HepG2 (cell line): Measurements from ENCODE around the gene POLR1D. TPM values are rescaled to one million over a fixed set of nuclear protein-coding genes. Genes with fewer than 3 reads are reported as not detected.

Experiments
- ATF2 ChIP-seq: sonication (generic); formaldehyde crosslinking; IDR thresholded peaks from 2 replicates; pipeline ENCODE4 v1.4.0; 2020; ENCODE audit warnings: missing genetic modification reagents
- ATRX ChIP-seq: sonication (generic); formaldehyde crosslinking; IDR thresholded peaks from 2 replicates; pipeline ENCODE4 v1.4.0; 2020; ENCODE audit warnings: missing genetic modification reagents, borderline replicate concordance
- DPF2 ChIP-seq: sonication (generic); formaldehyde crosslinking; IDR thresholded peaks from 2 replicates; pipeline ENCODE4 v1.4.0; 2020; ENCODE audit warnings: mild to moderate bottlenecking, low read depth, missing genetic modification reagents, borderline replicate concordance
- NFE2L1 ChIP-seq: sonication (generic); formaldehyde crosslinking; IDR thresholded peaks from 2 replicates; pipeline ENCODE4 v1.4.0; 2020; ENCODE audit warnings: missing genetic modification reagents, mild to moderate bottlenecking, borderline replicate concordance
- NONO ChIP-seq, 2 experiments: fragments of 450-650 bp in 1 of 2; sonication (generic) in 1 of 2; formaldehyde crosslinking in 1 of 2; IDR thresholded peaks in 1 of 2; conservative IDR thresholded peaks in 1 of 2; 2 replicates each; pipeline versions ENCODE4 v1.6.1 to v1.8.0; 2017 to 2022; ENCODE audit warnings: mild to moderate bottlenecking in 1 of 2, missing genetic modification reagents in 1 of 2, moderate library complexity in 1 of 2
- SIX1 ChIP-seq: sonication (generic); formaldehyde crosslinking; IDR thresholded peaks from 2 replicates; pipeline ENCODE4 v1.4.0; 2020; ENCODE audit warnings: missing genetic modification reagents, borderline replicate concordance
- SOX13 ChIP-seq, 3 experiments: fragments of 450-650 bp in 1 of 3; sonication (generic) in 1 of 3; formaldehyde crosslinking in 1 of 3; IDR thresholded peaks in 2 of 3; conservative IDR thresholded peaks in 1 of 3; 2 replicates each; pipeline versions ENCODE4 v1.5.0 to v1.6.1; 2016 to 2020; ENCODE audit warnings: antibody characterized with exemption in 1 of 3, mild to moderate bottlenecking in 1 of 3, missing compliant biosample characterization in 1 of 3, missing genetic modification reagents in 1 of 3, moderate library complexity in 1 of 3
- ZFP62 ChIP-seq: sonication (generic); formaldehyde crosslinking; IDR thresholded peaks from 2 replicates; pipeline ENCODE4 v1.4.0; 2020; ENCODE audit warnings: missing genetic modification reagents
- ZZZ3 ChIP-seq: sonication (generic); formaldehyde crosslinking; IDR thresholded peaks from 2 replicates; pipeline ENCODE4 v1.4.0; 2020; ENCODE audit warnings: missing genetic modification reagents, mild to moderate bottlenecking, borderline replicate concordance
- polyA plus RNA-seq, 8 experiments: library from polyadenylated mRNA; depleted of rRNA in 3 of 8; stranded (reverse) in 7 of 8; unstranded in 1 of 8; fragments of >200 nt; fragmentation: Illumina TruSeq in 4 of 8; extraction: Trizol in 4 of 8; gene quantifications; 2 replicates each; pipeline versions ENCODE4 v1.2.1 to v1.2.3, GENCODE V29; 2011 to 2016; ENCODE audit warnings: low read depth in 4 of 8, missing spikeins in 1 of 8, mixed read lengths in 1 of 8; ENCODE audit not compliant: insufficient read depth in 1 of 8
- total RNA-seq, 5 experiments: library from RNA; depleted of rRNA; stranded (reverse); fragments of >200 nt; fragmentation: Illumina TruSeq; extraction: Trizol; gene quantifications; 2 replicates each; pipeline ENCODE4 v1.2.3, GENCODE V29; 2016; ENCODE audit warnings: low read depth in 1 of 5
- TF ChIP-seq, protein P1 (sequence below): sonication (generic); formaldehyde crosslinking; IDR thresholded peaks from 2 replicates; pipeline ENCODE4 v1.4.0; 2020; ENCODE audit warnings: missing genetic modification reagents; ENCODE audit errors: not compliant biosample characterization
- TF ChIP-seq, protein P2 (sequence below): sonication (generic); formaldehyde crosslinking; IDR thresholded peaks from 2 replicates; pipeline ENCODE4 v1.4.0; 2020; ENCODE audit warnings: mild to moderate bottlenecking, missing genetic modification reagents
- TF ChIP-seq, protein P3 (sequence below): IDR thresholded peaks from 2 replicates; pipeline ENCODE4 v1.4.0; 2020; ENCODE audit warnings: mild to moderate bottlenecking, missing genetic modification reagents
- TF ChIP-seq, protein P4 (sequence below), 2 experiments: sonication (generic) in 1 of 2; formaldehyde crosslinking in 1 of 2; IDR thresholded peaks; 2 replicates each; pipeline versions ENCODE4 v1.6.1 to v1.9.0; 2014 to 2022; ENCODE audit warnings: antibody characterized with exemption in 1 of 2, borderline replicate concordance in 1 of 2, inconsistent platforms in 1 of 2, low read depth in 1 of 2, missing genetic modification reagents in 1 of 2

The POLR1D gene
- total and polyA plus RNA-seq, 2 of the 13 experiments (the other 11 are each of a cell fraction or from before 2014, with no cell fraction given): 183 to 490 TPM

DNA sequence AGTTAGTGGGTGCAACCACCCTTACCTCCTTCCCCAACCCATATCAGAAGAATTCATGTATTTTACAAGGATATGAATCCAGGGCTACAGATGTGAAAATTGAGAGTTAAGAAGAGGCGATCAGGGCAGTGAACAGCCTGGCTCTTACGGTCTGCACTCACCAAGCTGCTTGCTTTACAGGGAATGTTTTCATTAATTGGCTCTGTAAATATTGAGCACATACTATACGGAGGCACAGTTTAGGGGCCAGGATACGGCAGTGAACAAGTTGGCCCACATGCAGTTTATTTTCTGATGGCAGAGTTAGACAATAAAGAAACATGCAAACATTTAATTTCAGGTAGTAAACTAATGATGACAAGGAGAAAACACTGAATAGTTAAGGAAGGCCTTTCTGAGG lies 6.4 kb downstream of the POLR1D start (continued):
- no peak for TF ChIP-seq SOX13 (IDR thresholded peaks at IDR 0.05)
- TF ChIP-seq SOX13 (CRISPR knock-in tag; conservative IDR thresholded peaks at IDR 0.05 in 1 of 2, IDR thresholded peaks at IDR 0.05 in 1 of 2): 0 out of 4 replicates have a peak, but pooled peaks of 1 of the 2 experiments have one; percentile 13
- TF ChIP-seq, protein P1, sequence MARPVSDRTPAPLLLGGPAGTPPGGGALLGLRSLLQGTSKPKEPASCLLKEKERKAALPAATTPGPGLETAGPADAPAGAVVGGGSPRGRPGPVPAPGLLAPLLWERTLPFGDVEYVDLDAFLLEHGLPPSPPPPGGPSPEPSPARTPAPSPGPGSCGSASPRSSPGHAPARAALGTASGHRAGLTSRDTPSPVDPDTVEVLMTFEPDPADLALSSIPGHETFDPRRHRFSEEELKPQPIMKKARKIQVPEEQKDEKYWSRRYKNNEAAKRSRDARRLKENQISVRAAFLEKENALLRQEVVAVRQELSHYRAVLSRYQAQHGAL (CRISPR knock-in tag): no peak
- TF ChIP-seq ATRX (CRISPR knock-in tag): no peak
- TF ChIP-seq ZFP62: no peak
- TF ChIP-seq, protein P2, sequence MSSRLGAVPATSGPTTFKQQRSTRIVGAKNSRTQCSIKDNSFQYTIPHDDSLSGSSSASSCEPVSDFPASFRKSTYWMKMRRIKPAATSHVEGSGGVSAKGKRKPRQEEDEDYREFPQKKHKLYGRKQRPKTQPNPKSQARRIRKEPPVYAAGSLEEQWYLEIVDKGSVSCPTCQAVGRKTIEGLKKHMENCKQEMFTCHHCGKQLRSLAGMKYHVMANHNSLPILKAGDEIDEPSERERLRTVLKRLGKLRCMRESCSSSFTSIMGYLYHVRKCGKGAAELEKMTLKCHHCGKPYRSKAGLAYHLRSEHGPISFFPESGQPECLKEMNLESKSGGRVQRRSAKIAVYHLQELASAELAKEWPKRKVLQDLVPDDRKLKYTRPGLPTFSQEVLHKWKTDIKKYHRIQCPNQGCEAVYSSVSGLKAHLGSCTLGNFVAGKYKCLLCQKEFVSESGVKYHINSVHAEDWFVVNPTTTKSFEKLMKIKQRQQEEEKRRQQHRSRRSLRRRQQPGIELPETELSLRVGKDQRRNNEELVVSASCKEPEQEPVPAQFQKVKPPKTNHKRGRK: no peak
- TF ChIP-seq, protein P3, sequence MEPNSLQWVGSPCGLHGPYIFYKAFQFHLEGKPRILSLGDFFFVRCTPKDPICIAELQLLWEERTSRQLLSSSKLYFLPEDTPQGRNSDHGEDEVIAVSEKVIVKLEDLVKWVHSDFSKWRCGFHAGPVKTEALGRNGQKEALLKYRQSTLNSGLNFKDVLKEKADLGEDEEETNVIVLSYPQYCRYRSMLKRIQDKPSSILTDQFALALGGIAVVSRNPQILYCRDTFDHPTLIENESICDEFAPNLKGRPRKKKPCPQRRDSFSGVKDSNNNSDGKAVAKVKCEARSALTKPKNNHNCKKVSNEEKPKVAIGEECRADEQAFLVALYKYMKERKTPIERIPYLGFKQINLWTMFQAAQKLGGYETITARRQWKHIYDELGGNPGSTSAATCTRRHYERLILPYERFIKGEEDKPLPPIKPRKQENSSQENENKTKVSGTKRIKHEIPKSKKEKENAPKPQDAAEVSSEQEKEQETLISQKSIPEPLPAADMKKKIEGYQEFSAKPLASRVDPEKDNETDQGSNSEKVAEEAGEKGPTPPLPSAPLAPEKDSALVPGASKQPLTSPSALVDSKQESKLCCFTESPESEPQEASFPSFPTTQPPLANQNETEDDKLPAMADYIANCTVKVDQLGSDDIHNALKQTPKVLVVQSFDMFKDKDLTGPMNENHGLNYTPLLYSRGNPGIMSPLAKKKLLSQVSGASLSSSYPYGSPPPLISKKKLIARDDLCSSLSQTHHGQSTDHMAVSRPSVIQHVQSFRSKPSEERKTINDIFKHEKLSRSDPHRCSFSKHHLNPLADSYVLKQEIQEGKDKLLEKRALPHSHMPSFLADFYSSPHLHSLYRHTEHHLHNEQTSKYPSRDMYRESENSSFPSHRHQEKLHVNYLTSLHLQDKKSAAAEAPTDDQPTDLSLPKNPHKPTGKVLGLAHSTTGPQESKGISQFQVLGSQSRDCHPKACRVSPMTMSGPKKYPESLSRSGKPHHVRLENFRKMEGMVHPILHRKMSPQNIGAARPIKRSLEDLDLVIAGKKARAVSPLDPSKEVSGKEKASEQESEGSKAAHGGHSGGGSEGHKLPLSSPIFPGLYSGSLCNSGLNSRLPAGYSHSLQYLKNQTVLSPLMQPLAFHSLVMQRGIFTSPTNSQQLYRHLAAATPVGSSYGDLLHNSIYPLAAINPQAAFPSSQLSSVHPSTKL (CRISPR knock-in tag): 0 out of 2 replicates have a peak, but pooled peaks have one; percentile 9
- TF ChIP-seq ATF2 (CRISPR knock-in tag): no peak
- TF ChIP-seq NONO (IDR thresholded peaks at IDR 0.05): no peak
- no peak for TF ChIP-seq NONO (CRISPR knock-in tag; conservative IDR thresholded peaks at IDR 0.05)
- TF ChIP-seq SIX1 (CRISPR knock-in tag): no peak
- TF ChIP-seq NFE2L1 (CRISPR knock-in tag): no peak
- no peak for TF ChIP-seq DPF2 (CRISPR knock-in tag)
- TF ChIP-seq ZZZ3 (CRISPR knock-in tag): no peak
- TF ChIP-seq, protein P4, sequence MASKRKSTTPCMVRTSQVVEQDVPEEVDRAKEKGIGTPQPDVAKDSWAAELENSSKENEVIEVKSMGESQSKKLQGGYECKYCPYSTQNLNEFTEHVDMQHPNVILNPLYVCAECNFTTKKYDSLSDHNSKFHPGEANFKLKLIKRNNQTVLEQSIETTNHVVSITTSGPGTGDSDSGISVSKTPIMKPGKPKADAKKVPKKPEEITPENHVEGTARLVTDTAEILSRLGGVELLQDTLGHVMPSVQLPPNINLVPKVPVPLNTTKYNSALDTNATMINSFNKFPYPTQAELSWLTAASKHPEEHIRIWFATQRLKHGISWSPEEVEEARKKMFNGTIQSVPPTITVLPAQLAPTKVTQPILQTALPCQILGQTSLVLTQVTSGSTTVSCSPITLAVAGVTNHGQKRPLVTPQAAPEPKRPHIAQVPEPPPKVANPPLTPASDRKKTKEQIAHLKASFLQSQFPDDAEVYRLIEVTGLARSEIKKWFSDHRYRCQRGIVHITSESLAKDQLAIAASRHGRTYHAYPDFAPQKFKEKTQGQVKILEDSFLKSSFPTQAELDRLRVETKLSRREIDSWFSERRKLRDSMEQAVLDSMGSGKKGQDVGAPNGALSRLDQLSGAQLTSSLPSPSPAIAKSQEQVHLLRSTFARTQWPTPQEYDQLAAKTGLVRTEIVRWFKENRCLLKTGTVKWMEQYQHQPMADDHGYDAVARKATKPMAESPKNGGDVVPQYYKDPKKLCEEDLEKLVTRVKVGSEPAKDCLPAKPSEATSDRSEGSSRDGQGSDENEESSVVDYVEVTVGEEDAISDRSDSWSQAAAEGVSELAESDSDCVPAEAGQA (IDR thresholded peaks at IDR 0.05; ENCODE audit: low read depth): no peak
- TF ChIP-seq, protein P4 (CRISPR knock-in tag; IDR thresholded peaks at IDR 0.05; ENCODE audit: borderline replicate concordance): no peak
